Esophagus muscularis mucosa (tissue), 3 donors: ENCODE results near the gene UBASH3B.

Experiments used
- CTCF ChIP-seq, 3 experiments: fragments of 200-600 bp in 2 of 3; fragments of 450-650 bp in 1 of 3; sonication (generic) in 2 of 3; IDR thresholded peaks; one replicate each; pipeline ENCODE4 v1.5.1; 2017 to 2019; ENCODE audit warnings: antibody characterized with exemption in 3 of 3, mild to moderate bottlenecking in 2 of 3, moderate library complexity in 1 of 3
- POLR2A ChIP-seq: fragments of 450-650 bp; IDR thresholded peaks from one replicate; pipeline ENCODE4 v1.6.1; 2017; ENCODE audit warnings: antibody characterized with exemption, moderate library complexity, mild to moderate bottlenecking, low read depth

GRCh38 chr11:122617297-122617696, 38.2 kb upstream of the UBASH3B start:
- no peak for TF ChIP-seq CTCF (IDR thresholded peaks at IDR 0.05)
- no peak for TF ChIP-seq POLR2A
